ENCODE measurements around the gene RAD51B. TPM values are rescaled to one million over a fixed set of nuclear protein-coding genes. Genes with fewer than 3 reads are reported as not detected.

RAD51B gene
- total RNA-seq, 1 experiment from 2014 or later, result 16.7 TPM

GRCh38 chr14:68755016-68755353 lies 935.4 kb downstream of the RAD51B start:
- DNase-seq, result no peak
- Mint-ChIP-seq H3K36me3 (ENCODE audit: insufficient read depth in 1 of 3, low read depth in 3 of 3) (no peaks in the 10 kb centered on the region; a peak in 1 of 7 replicates), H3K27ac (no peak overlapping the region), H3K9me3 (no peaks in the 10 kb centered on the region), H3K4me3 (no peak overlapping the region), H3K27me3 (ENCODE audit: low read depth) (peaks cover 2% of the 10 kb centered on the region; the same call in 1 of the 2 replicates), H3K4me1 (peaks cover 5 to 6% of the 10 kb centered on the region in 2 experiments; a peak in 1 of 4 replicates)
- no peak overlapping the region for H3K9ac ChIP-seq (ENCODE audit: extremely low read depth, insufficient read length, low read length)
- no peak overlapping the region for H3K4ac ChIP-seq (ENCODE audit: low read depth, low read length)
- H3K4me1 ChIP-seq (ENCODE audit: insufficient read depth, low read length), result no peaks in the 10 kb centered on the region
- H3K4me2 ChIP-seq (ENCODE audit: insufficient read depth, insufficient read length, low read length), result no peak overlapping the region
- no peaks in the 10 kb centered on the region for H4K20me1 ChIP-seq (ENCODE audit: control insufficient read depth, insufficient read depth, insufficient read length)
- H3K56ac ChIP-seq (ENCODE audit: insufficient read length, low read depth, low read length), result no peak overlapping the region
- H2BK15ac ChIP-seq (ENCODE audit: low read depth, low read length), result no peak overlapping the region
- WGBS (ENCODE audit: extremely low coverage, insufficient read length, low lambda C conversion rate), result no CpG with 5 or more reads among the region's 3 CpGs
- no peak overlapping the region for H2BK5ac ChIP-seq (ENCODE audit: insufficient read length, low read length)
- H3K23ac ChIP-seq (ENCODE audit: insufficient read length, low read depth, low read length), result no peak overlapping the region
- H3K18ac ChIP-seq (ENCODE audit: insufficient read length, low read depth, low read length), result no peak overlapping the region
- H2BK12ac ChIP-seq (ENCODE audit: insufficient read length, low read depth, low read length), result no peak overlapping the region
- no peaks in the 10 kb centered on the region for H3K9me3 ChIP-seq (ENCODE audit: control insufficient read depth, low read depth, low read length)
- H2AK5ac ChIP-seq (ENCODE audit: insufficient read length, low read length), result no peak overlapping the region
- H3K23me2 ChIP-seq (ENCODE audit: insufficient read length, low read depth, low read length, poor library complexity, severe bottlenecking), result no peaks in the 10 kb centered on the region
- no peaks in the 10 kb centered on the region for H3K79me2 ChIP-seq (ENCODE audit: insufficient read depth, low read length)
- H2AFZ ChIP-seq (ENCODE audit: low read length), result no peak overlapping the region
- no peaks in the 10 kb centered on the region for H3K79me1 ChIP-seq (ENCODE audit: insufficient read depth, low read depth, low read length, poor library complexity, severe bottlenecking)
- H2BK120ac ChIP-seq (ENCODE audit: low read depth, low read length, poor library complexity, severe bottlenecking), result no peak overlapping the region
- TF ChIP-seq CTCF (conservative IDR thresholded peaks at IDR 0.05), result no peak
- H3K27me3 ChIP-seq (ENCODE audit: insufficient read depth, low read length), result no peaks in the 10 kb centered on the region
- H3K27ac ChIP-seq (ENCODE audit: insufficient read length, low read depth, low read length), result no peak overlapping the region
- H4K8ac ChIP-seq (replicated peaks; ENCODE audit: insufficient read length, low read depth, low read length), result no peak overlapping the region
- H3K14ac ChIP-seq (ENCODE audit: insufficient read depth, low read length), result no peak overlapping the region
- H3T11ph ChIP-seq (ENCODE audit: low read length), result no peak overlapping the region
- H2BK20ac ChIP-seq (ENCODE audit: low read depth, low read length, poor library complexity, severe bottlenecking), result no peak overlapping the region
- H4K5ac ChIP-seq (ENCODE audit: insufficient read length, low read depth, low read length), result no peak overlapping the region
- no peak overlapping the region for H4K91ac ChIP-seq (ENCODE audit: insufficient read length, low read depth, low read length)
